ENCODE data around the gene GPC6.

Gene GPC6

GRCh38 chr13:94020426-94020825 is 793.8 kb downstream of the GPC6 start:
- DNase-seq (ENCODE audit: low read depth in 1 of 2, low spot score in 1 of 2) = no peak
- Histone ChIP-seq H3K4me3 (replicated peaks; ENCODE audit: insufficient read depth, low read length) (no peak overlapping the region), H3K27ac (replicated peaks) (no peak overlapping the region), H3K27me3 (ENCODE audit: insufficient read depth, poor library complexity, severe bottlenecking) (no peaks in the 10 kb centered on the region)
- no peak for TF ChIP-seq POLR2AphosphoS5 (IDR thresholded peaks at IDR 0.05; ENCODE audit: low read depth)

GRCh38 chr13:94020833-94021232 is 794.2 kb downstream of the GPC6 start:
- TF ChIP-seq, protein P1, sequence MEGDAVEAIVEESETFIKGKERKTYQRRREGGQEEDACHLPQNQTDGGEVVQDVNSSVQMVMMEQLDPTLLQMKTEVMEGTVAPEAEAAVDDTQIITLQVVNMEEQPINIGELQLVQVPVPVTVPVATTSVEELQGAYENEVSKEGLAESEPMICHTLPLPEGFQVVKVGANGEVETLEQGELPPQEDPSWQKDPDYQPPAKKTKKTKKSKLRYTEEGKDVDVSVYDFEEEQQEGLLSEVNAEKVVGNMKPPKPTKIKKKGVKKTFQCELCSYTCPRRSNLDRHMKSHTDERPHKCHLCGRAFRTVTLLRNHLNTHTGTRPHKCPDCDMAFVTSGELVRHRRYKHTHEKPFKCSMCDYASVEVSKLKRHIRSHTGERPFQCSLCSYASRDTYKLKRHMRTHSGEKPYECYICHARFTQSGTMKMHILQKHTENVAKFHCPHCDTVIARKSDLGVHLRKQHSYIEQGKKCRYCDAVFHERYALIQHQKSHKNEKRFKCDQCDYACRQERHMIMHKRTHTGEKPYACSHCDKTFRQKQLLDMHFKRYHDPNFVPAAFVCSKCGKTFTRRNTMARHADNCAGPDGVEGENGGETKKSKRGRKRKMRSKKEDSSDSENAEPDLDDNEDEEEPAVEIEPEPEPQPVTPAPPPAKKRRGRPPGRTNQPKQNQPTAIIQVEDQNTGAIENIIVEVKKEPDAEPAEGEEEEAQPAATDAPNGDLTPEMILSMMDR (IDR thresholded peaks at IDR 0.05; ENCODE audit: insufficient read depth, low read length) = no peak
- TF ChIP-seq, protein P2, sequence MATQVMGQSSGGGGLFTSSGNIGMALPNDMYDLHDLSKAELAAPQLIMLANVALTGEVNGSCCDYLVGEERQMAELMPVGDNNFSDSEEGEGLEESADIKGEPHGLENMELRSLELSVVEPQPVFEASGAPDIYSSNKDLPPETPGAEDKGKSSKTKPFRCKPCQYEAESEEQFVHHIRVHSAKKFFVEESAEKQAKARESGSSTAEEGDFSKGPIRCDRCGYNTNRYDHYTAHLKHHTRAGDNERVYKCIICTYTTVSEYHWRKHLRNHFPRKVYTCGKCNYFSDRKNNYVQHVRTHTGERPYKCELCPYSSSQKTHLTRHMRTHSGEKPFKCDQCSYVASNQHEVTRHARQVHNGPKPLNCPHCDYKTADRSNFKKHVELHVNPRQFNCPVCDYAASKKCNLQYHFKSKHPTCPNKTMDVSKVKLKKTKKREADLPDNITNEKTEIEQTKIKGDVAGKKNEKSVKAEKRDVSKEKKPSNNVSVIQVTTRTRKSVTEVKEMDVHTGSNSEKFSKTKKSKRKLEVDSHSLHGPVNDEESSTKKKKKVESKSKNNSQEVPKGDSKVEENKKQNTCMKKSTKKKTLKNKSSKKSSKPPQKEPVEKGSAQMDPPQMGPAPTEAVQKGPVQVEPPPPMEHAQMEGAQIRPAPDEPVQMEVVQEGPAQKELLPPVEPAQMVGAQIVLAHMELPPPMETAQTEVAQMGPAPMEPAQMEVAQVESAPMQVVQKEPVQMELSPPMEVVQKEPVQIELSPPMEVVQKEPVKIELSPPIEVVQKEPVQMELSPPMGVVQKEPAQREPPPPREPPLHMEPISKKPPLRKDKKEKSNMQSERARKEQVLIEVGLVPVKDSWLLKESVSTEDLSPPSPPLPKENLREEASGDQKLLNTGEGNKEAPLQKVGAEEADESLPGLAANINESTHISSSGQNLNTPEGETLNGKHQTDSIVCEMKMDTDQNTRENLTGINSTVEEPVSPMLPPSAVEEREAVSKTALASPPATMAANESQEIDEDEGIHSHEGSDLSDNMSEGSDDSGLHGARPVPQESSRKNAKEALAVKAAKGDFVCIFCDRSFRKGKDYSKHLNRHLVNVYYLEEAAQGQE (IDR thresholded peaks at IDR 0.05; ENCODE audit: insufficient replicate concordance, low read depth) = no peak
- TF ChIP-seq GABPA (IDR thresholded peaks at IDR 0.05; ENCODE audit: low read depth) = no peak
- no peak for TF ChIP-seq SPI1 (IDR thresholded peaks at IDR 0.05; ENCODE audit: borderline replicate concordance, low read depth)
- TF ChIP-seq POLR2AphosphoS5 (IDR thresholded peaks at IDR 0.05; ENCODE audit: low read depth) = no peak
- Histone ChIP-seq H3K27me3 (ENCODE audit: insufficient read depth, poor library complexity, severe bottlenecking) (no peaks in the 10 kb centered on the region), H3K4me3 (replicated peaks; ENCODE audit: insufficient read depth, low read length) (no peak overlapping the region), H3K27ac (replicated peaks) (no peak overlapping the region)
- no peak for DNase-seq (ENCODE audit: low read depth in 1 of 2, low spot score in 1 of 2)

- no peak for DNase-seq (ENCODE audit: low read depth in 1 of 2, low spot score in 1 of 2)
- TF ChIP-seq POLR2AphosphoS5 (IDR thresholded peaks at IDR 0.05; ENCODE audit: low read depth) = no peak
- no peak for TF ChIP-seq GABPA (IDR thresholded peaks at IDR 0.05; ENCODE audit: low read depth)
- no peak for TF ChIP-seq SPI1 (IDR thresholded peaks at IDR 0.05; ENCODE audit: borderline replicate concordance, low read depth)
- TF ChIP-seq, protein P1 (IDR thresholded peaks at IDR 0.05; ENCODE audit: insufficient read depth, low read length) = no peak
- TF ChIP-seq, protein P2 (IDR thresholded peaks at IDR 0.05; ENCODE audit: insufficient replicate concordance, low read depth) = no peak
- H3K4me3 ChIP-seq (replicated peaks; ENCODE audit: insufficient read depth, low read length) = no peak overlapping the region
- no peak overlapping the region for H3K27ac ChIP-seq (replicated peaks)
- H3K27me3 ChIP-seq (ENCODE audit: insufficient read depth, poor library complexity, severe bottlenecking) = no peaks in the 10 kb centered on the region
These were observed 801.6 kb downstream of the GPC6 start for GRCh38 chr13:94028234-94028633.

DNA sequence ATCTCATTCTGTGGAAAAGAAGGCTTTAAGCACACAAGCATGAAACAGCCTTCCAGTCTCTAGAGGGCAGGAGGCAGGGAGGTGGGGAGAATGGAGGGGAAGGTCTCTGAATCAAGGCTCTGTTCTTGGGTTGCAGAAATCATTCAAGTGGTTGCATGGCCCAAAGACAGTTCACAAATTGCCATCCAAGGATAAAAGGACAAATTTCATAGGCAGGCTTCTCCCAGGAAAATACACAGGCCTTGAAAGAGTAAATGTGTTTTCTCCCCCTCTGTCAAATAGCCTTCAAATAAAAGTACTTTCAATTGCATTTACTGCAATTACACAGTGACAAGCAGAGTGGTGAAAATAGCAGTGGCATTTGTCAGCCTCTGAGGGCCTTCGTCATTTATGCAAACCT is 802.0 kb downstream of the GPC6 start:
- H3K4me3 ChIP-seq (replicated peaks; ENCODE audit: insufficient read depth, low read length) = no peak overlapping the region
- DNase-seq (ENCODE audit: low read depth in 1 of 2, low spot score in 1 of 2) = no peak
- H3K27me3 ChIP-seq (ENCODE audit: insufficient read depth, poor library complexity, severe bottlenecking) = no peaks in the 10 kb centered on the region
- no peak overlapping the region for H3K27ac ChIP-seq (replicated peaks)
- TF ChIP-seq SPI1 (IDR thresholded peaks at IDR 0.05; ENCODE audit: borderline replicate concordance, low read depth) (no peak), POLR2AphosphoS5 (IDR thresholded peaks at IDR 0.05; ENCODE audit: low read depth) (no peak), GABPA (IDR thresholded peaks at IDR 0.05; ENCODE audit: low read depth) (no peak)
- TF ChIP-seq, protein P1 (IDR thresholded peaks at IDR 0.05; ENCODE audit: insufficient read depth, low read length) = no peak
- TF ChIP-seq, protein P2 (IDR thresholded peaks at IDR 0.05; ENCODE audit: insufficient replicate concordance, low read depth) = no peak

All from HL-60 (cell line).